CD4-positive, alpha-beta memory T cell (primary cell): Measurements from ENCODE around the gene EDDM13. TPM values are rescaled to one million over a fixed set of nuclear protein-coding genes. Genes with fewer than 3 reads are reported as not detected.

ENCODE experiments used
- CTCF ChIA-PET: fragments of 350-600 bp; sonication (Branson Sonifier 250); formaldehyde crosslinking; loops from one replicate; lab custom pipeline; 2021; ENCODE audit warnings: inconsistent platforms; ENCODE audit not compliant: partially characterized antibody; lab: Charles Lee
- POLR2A ChIA-PET: fragments of 350-600 bp; sonication (Branson Sonifier 250); formaldehyde crosslinking; loops from one replicate; lab custom pipeline; 2021; ENCODE audit not compliant: partially characterized antibody; lab: Charles Lee
- DNase-seq, 5 donors: peaks; one replicate each; pipeline versions ENCODE4 v3.0.0 to v3.0.0-alpha.2; 2020 to 2022; ENCODE audit warnings: mixed read lengths in 1 of 5
- H3K27ac ChIP-seq: one replicate; pipeline ENCODE4 v1.7.0; 2013; ENCODE audit warnings: low read depth, low read length
- H3K27me3 ChIP-seq: 2 replicates; pipeline ENCODE4 v1.7.0; 2013; ENCODE audit warnings: mild to moderate bottlenecking, low read length, moderate library complexity; ENCODE audit not compliant: insufficient read depth
- H3K36me3 ChIP-seq: 2 replicates; pipeline ENCODE4 v1.7.0; 2013; ENCODE audit warnings: mild to moderate bottlenecking, low read length, moderate library complexity; ENCODE audit not compliant: insufficient read depth
- H3K4me1 ChIP-seq: 2 replicates; pipeline ENCODE4 v1.7.0; 2013; ENCODE audit warnings: mild to moderate bottlenecking, low read length, moderate library complexity; ENCODE audit not compliant: insufficient read depth
- H3K4me3 ChIP-seq, 2 donors: one replicate each; pipeline ENCODE4 v1.7.0; 2013; ENCODE audit warnings: low read length in 2 of 2, mild to moderate bottlenecking in 1 of 2
- H3K9me3 ChIP-seq, 2 donors: one replicate each; pipeline ENCODE4 v1.7.0; 2013; ENCODE audit warnings: low read length in 2 of 2, control low read depth in 1 of 2; ENCODE audit not compliant: control insufficient read depth in 1 of 2
- H3K27ac Mint-ChIP-seq, 7 donors: one replicate each; pipeline ENCODE4 v1.8.0; 2020 to 2021; ENCODE audit warnings: mixed read lengths in 7 of 7, mild to moderate bottlenecking in 6 of 7, inconsistent platforms in 3 of 7, moderate library complexity in 3 of 7
- H3K27me3 Mint-ChIP-seq, 2 donors: one replicate each; pipeline ENCODE4 v1.8.0; 2020 to 2021; ENCODE audit warnings: mixed read lengths in 2 of 2
- H3K36me3 Mint-ChIP-seq, 2 donors: one replicate each; pipeline ENCODE4 v1.8.0; 2020 to 2021; ENCODE audit warnings: mixed read lengths in 2 of 2, inconsistent platforms in 1 of 2, mild to moderate bottlenecking in 1 of 2
- H3K4me1 Mint-ChIP-seq, 4 donors: one replicate each; pipeline ENCODE4 v1.8.0; 2020 to 2021; ENCODE audit warnings: mixed read lengths in 4 of 4, mild to moderate bottlenecking in 1 of 4
- H3K4me3 Mint-ChIP-seq, 8 donors: one replicate each; pipeline ENCODE4 v1.8.0; 2020 to 2021; ENCODE audit warnings: mixed read lengths in 8 of 8, mild to moderate bottlenecking in 7 of 8, moderate library complexity in 6 of 8, inconsistent platforms in 3 of 8
- H3K9me3 Mint-ChIP-seq, 8 donors: one replicate each; pipeline ENCODE4 v1.8.0; 2020 to 2021; ENCODE audit warnings: mixed read lengths in 8 of 8, mild to moderate bottlenecking in 5 of 8, inconsistent platforms in 3 of 8, moderate library complexity in 1 of 8
- intact Hi-C: fragments of 100-400 bp; cut with micrococcal nuclease; formaldehyde crosslinking; loops from one replicate; pipeline ENCODE4 v1.15.1; 2023
- polyA plus RNA-seq, 2 donors: library from polyadenylated mRNA; unstranded; fragments of 300-500 nt; fragmentation: Illumina TruSeq; gene quantifications; one replicate each; pipeline ENCODE4 v1.2.3, GENCODE V29; 2021
- total RNA-seq, 2 experiments: library from RNA; stranded (reverse); gene quantifications; one replicate each; pipeline ENCODE4 v1.2.3, GENCODE V29; 2021

The EDDM13 gene
- total and polyA plus RNA-seq, 4 experiments from 2014 or later = 1.6 TPM; not detected in 3

DNA sequence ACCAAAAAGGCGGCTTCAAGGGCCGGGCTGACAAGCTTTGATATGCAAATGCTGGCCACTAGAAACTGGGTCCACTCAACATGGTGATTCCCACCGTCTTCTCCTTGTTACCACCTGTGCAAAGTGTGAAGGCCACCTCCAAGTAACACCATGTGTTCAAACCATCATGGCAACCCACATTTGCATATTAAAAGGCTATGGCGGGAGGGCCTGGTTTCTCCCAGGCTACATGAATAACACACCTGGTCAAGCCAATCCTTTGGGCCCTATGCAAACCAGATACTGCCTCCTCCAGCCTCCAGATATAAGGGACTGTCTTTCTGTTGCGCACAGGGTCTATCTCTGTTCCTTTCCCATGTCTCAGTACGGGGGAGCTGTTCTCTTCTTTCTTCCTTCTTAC is 78.7 kb downstream of the EDDM13 start:
- Mint-ChIP-seq H3K36me3 (no peaks in the 10 kb centered on the region), H3K27ac (no peak overlapping the region), H3K27me3 (peaks cover 1 to 7% of the 10 kb centered on the region in 2 donors), H3K4me3 (no peak overlapping the region), H3K4me1 (peaks cover 0 to 1% (median 0%) of the 10 kb centered on the region in 4 donors), H3K9me3 (no peaks in the 10 kb centered on the region)
- intact Hi-C loops = no loop called here
- no peak overlapping the region for H3K4me3 ChIP-seq
- DNase-seq = no peak
- POLR2A ChIA-PET = no interaction called here
- no peak overlapping the region for H3K27ac ChIP-seq
- H3K36me3 ChIP-seq = no peaks in the 10 kb centered on the region
- H3K27me3 ChIP-seq = no peaks in the 10 kb centered on the region
- H3K9me3 ChIP-seq = no peaks in the 10 kb centered on the region
- no peaks in the 10 kb centered on the region for H3K4me1 ChIP-seq
- CTCF ChIA-PET = interaction anchor here (1.3 to 2.5 kb wide), 2 partner anchors 275 to 285 kb away, joined by 3 to 8 read pairs; no protein-coding TSS in a partner anchor

DNA sequence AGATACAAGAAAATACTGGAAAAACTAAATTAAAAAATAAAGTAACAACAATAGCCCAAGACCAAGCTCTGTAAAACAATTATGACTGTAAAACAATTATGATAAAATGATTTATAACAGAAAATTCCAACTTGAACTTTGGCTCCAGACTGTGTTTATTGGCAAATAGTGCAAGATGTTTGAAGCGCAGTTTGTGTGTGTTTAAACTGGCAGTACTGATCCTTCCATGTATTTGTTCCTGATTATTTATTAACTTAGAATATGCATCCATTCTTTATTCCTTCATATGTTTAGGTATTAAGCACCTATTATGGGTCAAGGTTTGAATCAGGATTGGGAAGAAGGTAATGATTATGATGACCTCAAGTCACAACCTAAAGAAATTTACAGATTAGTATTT is 83.0 kb downstream of the EDDM13 start:
- CTCF ChIA-PET = interaction anchor here (0.7 kb wide), 1 partner anchor 9 kb away, joined by 3 read pairs; no protein-coding TSS in a partner anchor
- H3K4me1 Mint-ChIP-seq = no peaks in the 10 kb centered on the region

DNA sequence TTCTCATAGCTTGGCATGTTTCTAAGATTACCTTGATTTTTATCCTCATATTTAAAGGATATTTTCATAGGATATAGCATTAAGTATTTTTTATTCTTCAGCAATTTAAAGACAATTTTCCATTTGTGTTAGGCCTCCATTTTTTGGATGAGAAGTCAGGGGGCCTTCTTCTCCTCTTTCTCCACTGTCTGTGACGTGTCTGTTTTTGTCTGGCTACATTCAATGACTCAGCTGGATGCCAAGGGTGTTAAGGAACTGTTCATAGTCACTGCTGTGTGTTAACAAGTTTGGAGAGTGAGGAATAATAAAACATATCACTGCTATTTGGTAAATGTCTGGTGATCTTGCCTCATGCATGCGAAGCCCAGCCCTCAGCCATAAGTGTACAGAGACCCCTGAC is 84.4 kb downstream of the EDDM13 start:
- no peaks in the 10 kb centered on the region for H3K4me1 Mint-ChIP-seq
- H3K9me3 ChIP-seq = no peaks in the 10 kb centered on the region
- no peaks in the 10 kb centered on the region for H3K4me1 ChIP-seq
- H3K36me3 Mint-ChIP-seq = peaks cover 9 to 14% of the 10 kb centered on the region in 2 donors
- H3K9me3 Mint-ChIP-seq = peaks cover 2 to 44% (median 36%) of the 10 kb centered on the region in 8 donors
- H3K27ac ChIP-seq = no peak overlapping the region
- H3K27me3 Mint-ChIP-seq = peaks cover 1 to 5% of the 10 kb centered on the region in 2 donors
- H3K36me3 ChIP-seq = no peaks in the 10 kb centered on the region
- ChIA-PET POLR2A (no interaction called here), CTCF (no interaction called here)
- no peak overlapping the region for H3K27ac Mint-ChIP-seq
- intact Hi-C loops = no loop called here
- no peak for DNase-seq
- H3K27me3 ChIP-seq = no peaks in the 10 kb centered on the region
- no peak overlapping the region for H3K4me3 ChIP-seq
- no peak overlapping the region for H3K4me3 Mint-ChIP-seq

More for the DNA sequence above, 83.0 kb downstream of the EDDM13 start:
- POLR2A ChIA-PET = no interaction called here
- H3K27ac ChIP-seq = no peak overlapping the region
- no peaks in the 10 kb centered on the region for H3K9me3 ChIP-seq
- no peak for DNase-seq
- H3K27me3 ChIP-seq = no peaks in the 10 kb centered on the region
- H3K36me3 ChIP-seq = no peaks in the 10 kb centered on the region
- Mint-ChIP-seq H3K27ac (no peak overlapping the region), H3K27me3 (peaks cover 1 to 5% of the 10 kb centered on the region in 2 donors), H3K36me3 (peaks cover 5 to 10% of the 10 kb centered on the region in 2 donors), H3K9me3 (peaks cover 2 to 32% (median 26%) of the 10 kb centered on the region in 8 donors), H3K4me3 (no peak overlapping the region)
- H3K4me1 ChIP-seq = no peaks in the 10 kb centered on the region
- H3K4me3 ChIP-seq = no peak overlapping the region
- intact Hi-C loops = no loop called here

Other genes starting within 250 kb of the EDDM13 start
- gene ZNF787, start 151.5 kb upstream of the EDDM13 start, total RNA-seq = 10 to 100 TPM; 29.6 to 34.1 TPM
- 1 to 10 TPM in 1 of 2 donors, under 1 TPM in 1; 0.67 to 3.1 TPM for gene ZNF787, start 151.5 kb upstream of the EDDM13 start, polyA plus RNA-seq
- gene ZNF444, start 131.5 kb upstream of the EDDM13 start, total RNA-seq = 10 to 100 TPM; 33.2 to 42.8 TPM
- gene ZNF444, start 131.5 kb upstream of the EDDM13 start, polyA plus RNA-seq = 10 to 100 TPM in 1 of 2 donors, 1 to 10 TPM in 1; 6.2 to 20.8 TPM
- gene GALP, start 96.7 kb upstream of the EDDM13 start, total RNA-seq = not detected
- not detected for gene GALP, start 96.7 kb upstream of the EDDM13 start, polyA plus RNA-seq
- gene ZSCAN5B, start 75.0 kb upstream of the EDDM13 start, total RNA-seq = not detected
- not detected for gene ZSCAN5B, start 75.0 kb upstream of the EDDM13 start, polyA plus RNA-seq
- gene ZSCAN5C, start 70.5 kb upstream of the EDDM13 start, total RNA-seq = not detected
- gene ZSCAN5C, start 70.5 kb upstream of the EDDM13 start, polyA plus RNA-seq = not detected
- gene ZSCAN5A, start 42.1 kb downstream of the EDDM13 start, total RNA-seq = 10 to 100 TPM; 12.2 to 14.6 TPM
- 1 to 10 TPM; 9.7 to 9.8 TPM for gene ZSCAN5A, start 42.1 kb downstream of the EDDM13 start, polyA plus RNA-seq
- gene ZNF582, start 120.8 kb downstream of the EDDM13 start, total RNA-seq = 1 to 10 TPM; 7.3 to 7.8 TPM
- 1 to 10 TPM; 3.0 to 6.5 TPM for gene ZNF582, start 120.8 kb downstream of the EDDM13 start, polyA plus RNA-seq
- gene ZNF583, start 131.6 kb downstream of the EDDM13 start, total RNA-seq = 10 to 100 TPM in 1 of 2 experiments, 1 to 10 TPM in 1; 9.2 to 14.4 TPM
- gene ZNF583, start 131.6 kb downstream of the EDDM13 start, polyA plus RNA-seq = 10 to 100 TPM; 10.2 to 16.5 TPM
- gene ZNF667, start 204.6 kb downstream of the EDDM13 start, total RNA-seq = under 1 TPM in 1 of 2 experiments, not detected in 1; 0.15 TPM
- gene ZNF667, start 204.6 kb downstream of the EDDM13 start, polyA plus RNA-seq = under 1 TPM; 0.09 to 0.23 TPM
- gene ZNF471, start 235.1 kb downstream of the EDDM13 start, total RNA-seq = 1 to 10 TPM; 1.1 to 1.7 TPM
- under 1 TPM; 0.31 to 0.89 TPM for gene ZNF471, start 235.1 kb downstream of the EDDM13 start, polyA plus RNA-seq